ENCODE results near the gene NEDD4.

GRCh38 chr15:55820043-55820442 lies 173.4 kb downstream of the NEDD4 start:
- no peak for TF ChIP-seq CTCF (IDR thresholded peaks at IDR 0.05; ENCODE audit: low read length)
- no peak for TF ChIP-seq EZH2 (IDR thresholded peaks at IDR 0.05; ENCODE audit: borderline replicate concordance, low read length)

Measured in OCI-LY1 (cell line).